GM18907 (cell line): ENCODE measurements around the gene RIN3.

Experiments used
- ATAC-seq: cut with Tn5 transposase; IDR thresholded peaks from one replicate; pipeline ENCODE4 v1.9.1; 2021; ENCODE audit warnings: mild to moderate bottlenecking, moderate library complexity; ENCODE audit not compliant: unreplicated experiment

Gene RIN3

GRCh38 chr14:92552066-92552465 is 38.5 kb downstream of the RIN3 start:
- no peak for ATAC-seq

GRCh38 chr14:92553438-92553837 is 39.9 kb downstream of the RIN3 start:
- no peak for ATAC-seq

- no peak for ATAC-seq
Measured at GRCh38 chr14:92555465-92556111, 42.0 kb downstream of the RIN3 start.

- ATAC-seq, result no peak
Measured at GRCh38 chr14:92556255-92556741, 42.7 kb downstream of the RIN3 start.

- no peak for ATAC-seq
Measured at GRCh38 chr14:92556863-92557543, 43.4 kb downstream of the RIN3 start.

GRCh38 chr14:92557544-92557912 is 43.9 kb downstream of the RIN3 start:
- ATAC-seq, result no peak

- no peak for ATAC-seq
Measured at GRCh38 chr14:92558319-92558718, 44.7 kb downstream of the RIN3 start.

GRCh38 chr14:92559486-92559885 is 45.9 kb downstream of the RIN3 start:
- ATAC-seq, result no peak

- no peak for ATAC-seq
Measured at GRCh38 chr14:92560106-92560865, 46.7 kb downstream of the RIN3 start.

GRCh38 chr14:92561906-92562479 is 48.4 kb downstream of the RIN3 start:
- ATAC-seq, result no peak

- peak; percentile 82 for ATAC-seq
Measured at GRCh38 chr14:92563359-92563758, 49.8 kb downstream of the RIN3 start.

GRCh38 chr14:92563765-92564285 is 50.2 kb downstream of the RIN3 start:
- ATAC-seq, result no peak

GRCh38 chr14:92564344-92565039 is 50.9 kb downstream of the RIN3 start:
- ATAC-seq, result no peak

GRCh38 chr14:92565040-92565717 is 51.6 kb downstream of the RIN3 start:
- no peak for ATAC-seq

- ATAC-seq, result no peak
Measured at GRCh38 chr14:92565718-92566115, 52.1 kb downstream of the RIN3 start.

- ATAC-seq, result no peak
Measured at GRCh38 chr14:92567173-92567725, 53.7 kb downstream of the RIN3 start.

- peak; percentile 71 for ATAC-seq
Measured at GRCh38 chr14:92568621-92569479, 55.3 kb downstream of the RIN3 start.

- ATAC-seq, result no peak
Measured at GRCh38 chr14:92570674-92571262, 57.2 kb downstream of the RIN3 start.
